IMR-90 (cell line): ENCODE measurements around the gene DENND1A. TPM values are rescaled to one million over a fixed set of nuclear protein-coding genes. Genes with fewer than 3 reads are reported as not detected.
A peak's percentile ranks its signal among the peaks of the same experiment; 100 is the strongest.

Experiments
- ATAC-seq: fragments of 200-7000 bp; cut with Tn5 transposase; 2 replicates; pipeline ENCODE4 v1.9.1; 2020; ENCODE audit warnings: low read depth, mild to moderate bottlenecking, moderate library complexity
- BruUV-seq: library from RNA; stranded (reverse); fragments of 400-500 nt; replicated peaks from 2 replicates; lab custom pipeline; 2021; lab: Mats Ljungman, UMichigan
- CTCF ChIA-PET: fragments of 300-600 bp; formaldehyde crosslinking; extraction: SDS; loops from one replicate; lab custom pipeline; 2021; ENCODE audit warnings: antibody characterized with exemption; lab: Yijun Ruan, JAX
- POLR2A ChIA-PET: fragments of 300-600 bp; sonication (Branson Sonifier 250); formaldehyde crosslinking; loops from one replicate; lab custom pipeline; 2022; ENCODE audit warnings: antibody characterized with exemption; ENCODE audit not compliant: unreplicated experiment; lab: Charles Lee
- DNase-seq: peaks from one replicate; pipeline ENCODE4 v3.0.0; 2013
- H2AFZ ChIP-seq: replicated peaks from 2 replicates; pipeline ENCODE3; 2013; ENCODE audit warnings: low read length, mild to moderate bottlenecking; ENCODE audit not compliant: poor library complexity
- H2AK5ac ChIP-seq: 2 replicates; pipeline ENCODE4 v1.6.1; 2013; ENCODE audit warnings: low read depth, low read length, inconsistent platforms
- H2AK9ac ChIP-seq: replicated peaks from 2 replicates; pipeline ENCODE3; 2013; ENCODE audit warnings: mild to moderate bottlenecking, low read depth, low read length, moderate library complexity; ENCODE audit not compliant: poor library complexity
- H2BK120ac ChIP-seq: 2 replicates; pipeline ENCODE4 v1.6.1; 2013; ENCODE audit warnings: low read depth, low read length, inconsistent platforms
- H2BK15ac ChIP-seq: 3 replicates; pipeline ENCODE4 v1.6.1; 2013; ENCODE audit warnings: low read depth, low read length, inconsistent platforms
- H2BK20ac ChIP-seq: 2 replicates; pipeline ENCODE4 v1.6.1; 2013; ENCODE audit warnings: low read depth, mild to moderate bottlenecking, inconsistent platforms, low read length, moderate library complexity
- H2BK5ac ChIP-seq: 2 replicates; pipeline ENCODE4 v1.6.1; 2013; ENCODE audit warnings: mild to moderate bottlenecking, low read depth, low read length, inconsistent platforms; ENCODE audit not compliant: poor library complexity, severe bottlenecking
- H3K14ac ChIP-seq: replicated peaks from 2 replicates; pipeline ENCODE4 v1.6.1; 2013; ENCODE audit warnings: low read depth, low read length, inconsistent platforms
- H3K18ac ChIP-seq: 2 replicates; pipeline ENCODE4 v1.6.1; 2013; ENCODE audit warnings: low read depth, low read length, control low read depth
- H3K23ac ChIP-seq: 2 replicates; pipeline ENCODE4 v1.6.1; 2013; ENCODE audit warnings: low read depth, low read length, inconsistent platforms
- H3K27ac ChIP-seq: 2 replicates; pipeline ENCODE4 v1.5.1; 2013; ENCODE audit warnings: mild to moderate bottlenecking, control low read depth, low read length; ENCODE audit not compliant: insufficient read depth
- H3K27me3 ChIP-seq: 2 replicates; pipeline ENCODE4 v1.6.1; 2013; ENCODE audit warnings: low read length; ENCODE audit not compliant: control insufficient read depth, insufficient read depth
- H3K36me3 ChIP-seq: 2 replicates; pipeline ENCODE4 v1.6.1; 2013; ENCODE audit warnings: low read length, mixed read lengths; ENCODE audit not compliant: control insufficient read depth, insufficient read depth
- H3K4ac ChIP-seq: 2 replicates; pipeline ENCODE4 v1.6.1; 2013; ENCODE audit warnings: low read depth, low read length, inconsistent platforms
- H3K4me1 ChIP-seq: 2 replicates; pipeline ENCODE4 v1.6.1; 2013; ENCODE audit warnings: low read length, mixed read lengths; ENCODE audit not compliant: control insufficient read depth, insufficient read depth
- H3K4me2 ChIP-seq: 2 replicates; pipeline ENCODE4 v1.6.1; 2013; ENCODE audit warnings: low read depth, mild to moderate bottlenecking, control low read depth, low read length, moderate library complexity
- H3K4me3 ChIP-seq: 2 replicates; pipeline ENCODE4 v1.5.1; 2013; ENCODE audit warnings: low read depth, mild to moderate bottlenecking, control low read depth, low read length, moderate library complexity; ENCODE audit not compliant: insufficient read depth
- H3K56ac ChIP-seq: 2 replicates; pipeline ENCODE4 v1.6.1; 2013; ENCODE audit warnings: low read length, inconsistent platforms; ENCODE audit not compliant: insufficient read depth; ENCODE audit errors: extremely low read depth
- H3K79me1 ChIP-seq, 2 experiments: 2 replicates each; pipeline ENCODE4 v1.6.1; 2013; ENCODE audit warnings: low read length in 2 of 2, inconsistent platforms in 1 of 2, low read depth in 1 of 2
- H3K9ac ChIP-seq: 2 replicates; pipeline ENCODE4 v1.6.1; 2013; ENCODE audit warnings: low read depth, low read length, control low read depth
- H3K9me1 ChIP-seq: 2 replicates; pipeline ENCODE4 v1.6.1; 2013; ENCODE audit warnings: low read length, inconsistent platforms; ENCODE audit not compliant: insufficient read depth
- H3K9me3 ChIP-seq: 2 replicates; pipeline ENCODE4 v1.6.1; 2013; ENCODE audit warnings: low read length; ENCODE audit not compliant: control insufficient read depth, insufficient read depth
- H4K20me1 ChIP-seq: 2 replicates; pipeline ENCODE4 v1.6.1; 2013; ENCODE audit warnings: low read length, inconsistent platforms; ENCODE audit not compliant: insufficient read depth
- H4K5ac ChIP-seq: 2 replicates; pipeline ENCODE4 v1.6.1; 2013; ENCODE audit warnings: mild to moderate bottlenecking, low read depth, low read length, control low read depth
- H4K8ac ChIP-seq, 2 experiments: 2 replicates each; pipeline ENCODE4 v1.6.1; 2013; ENCODE audit warnings: low read depth in 2 of 2, low read length in 2 of 2, control low read depth in 1 of 2, inconsistent platforms in 1 of 2
- H4K91ac ChIP-seq: 2 replicates; pipeline ENCODE4 v1.6.1; 2013; ENCODE audit warnings: low read depth, low read length, inconsistent platforms; ENCODE audit not compliant: insufficient read depth
- BHLHE40 ChIP-seq: fragments of 150-350 bp; IDR thresholded peaks from 2 replicates; pipeline ENCODE4 v1.6.1; 2016; ENCODE audit warnings: mild to moderate bottlenecking, low read depth, low read length
- CEBPB ChIP-seq: IDR thresholded peaks from 2 replicates; pipeline ENCODE4 v1.6.1; 2012; ENCODE audit warnings: low read depth, low read length, improper control_type of control experiment
- CHD1 ChIP-seq: IDR thresholded peaks from 2 replicates; pipeline ENCODE4 v1.6.1; 2012; ENCODE audit warnings: low read depth, low read length, improper control_type of control experiment
- CTCF ChIP-seq: conservative IDR thresholded peaks from 2 replicates; pipeline ENCODE4 v1.5.1; 2012; ENCODE audit warnings: mild to moderate bottlenecking, low read depth, low read length, improper control_type of control experiment
- FOS ChIP-seq: fragments of 150-350 bp; IDR thresholded peaks from 2 replicates; pipeline ENCODE4 v1.6.1; 2016; ENCODE audit warnings: low read depth, low read length
- MAZ ChIP-seq: IDR thresholded peaks from 2 replicates; pipeline ENCODE4 v1.6.1; 2012; ENCODE audit warnings: low read depth, mild to moderate bottlenecking, low read length, improper control_type of control experiment, moderate library complexity, borderline replicate concordance
- MXI1 ChIP-seq: IDR thresholded peaks from 2 replicates; pipeline ENCODE4 v1.6.1; 2012; ENCODE audit warnings: low read depth, mild to moderate bottlenecking, low read length, moderate library complexity, borderline replicate concordance
- NFE2L2 ChIP-seq: fragments of 150-350 bp; IDR thresholded peaks from 2 replicates; pipeline ENCODE4 v1.6.1; 2016; ENCODE audit warnings: low read depth, mild to moderate bottlenecking, low read length
- POLR2A ChIP-seq: IDR thresholded peaks from 2 replicates; pipeline ENCODE4 v1.6.1; 2012; ENCODE audit warnings: mild to moderate bottlenecking, low read depth, low read length
- RAD21 ChIP-seq: IDR thresholded peaks from 2 replicates; pipeline ENCODE4 v1.6.1; 2012; ENCODE audit warnings: low read length, improper control_type of control experiment
- RCOR1 ChIP-seq: IDR thresholded peaks from 2 replicates; pipeline ENCODE4 v1.6.1; 2012; ENCODE audit warnings: mild to moderate bottlenecking, low read length, improper control_type of control experiment; ENCODE audit not compliant: insufficient replicate concordance
- RFX5 ChIP-seq: IDR thresholded peaks from 2 replicates; pipeline ENCODE4 v1.8.0; 2012; ENCODE audit warnings: low read depth, mild to moderate bottlenecking, low read length, moderate library complexity
- SMC3 ChIP-seq: fragments of 150-350 bp; IDR thresholded peaks from 2 replicates; pipeline ENCODE4 v1.6.1; 2016; ENCODE audit warnings: low read depth, mild to moderate bottlenecking, antibody characterized with exemption, low read length, moderate library complexity
- WGBS, 2 experiments: methylation state at CpG; one replicate each; pipeline versions ENCODE4 v1.1.5 to v1.1.7; 2013; ENCODE audit warnings: missing lambda C conversion rate in 2 of 2; ENCODE audit not compliant: insufficient read length in 1 of 2; ENCODE audit errors: extremely low coverage in 2 of 2; 5-methylcytosine and 5-hydroxymethylcytosine counted together
- dilution Hi-C: fragments of 300-500 bp; cut with HindIII; formaldehyde crosslinking; loops from one replicate; pipeline ENCODE4 v1.14.3; 2018; ENCODE audit warnings: low sequenced_read_pairs; ENCODE audit not compliant: unreplicated experiment
- in situ Hi-C: fragments of 300-500 bp; cut with MboI; formaldehyde crosslinking; loops from 3 replicates; pipeline ENCODE4 v1.14.3; 2019; ENCODE audit warnings: low sequenced_read_pairs, inconsistent platforms, mixed read lengths
- intact Hi-C: fragments of 100-400 bp; cut with micrococcal nuclease; formaldehyde crosslinking; loops from 2 replicates; pipeline ENCODE4 v1.10.0; 2022
- polyA plus RNA-seq, 3 experiments: library from polyadenylated mRNA; depleted of rRNA; stranded (reverse); fragments of >200 nt; gene quantifications; 2 replicates each; pipeline ENCODE4 v1.2.3, GENCODE V29; 2012; ENCODE audit warnings: low replicate concordance in 1 of 3
- total RNA-seq: library from RNA; depleted of rRNA; stranded (reverse); fragments of >200 nt; gene quantifications from 2 replicates; pipeline ENCODE4 v1.2.3, GENCODE V29; 2012
- TF ChIP-seq, protein P1 (sequence below): fragments of 150-350 bp; IDR thresholded peaks from 2 replicates; pipeline ENCODE4 v1.6.1; 2016; ENCODE audit warnings: low read depth, mild to moderate bottlenecking, low read length, moderate library complexity, borderline replicate concordance

DENND1A gene
- total and polyA plus RNA-seq, 2 of the 4 experiments (the other 2 are of a cell fraction): 21.4 to 27.6 TPM

DNA sequence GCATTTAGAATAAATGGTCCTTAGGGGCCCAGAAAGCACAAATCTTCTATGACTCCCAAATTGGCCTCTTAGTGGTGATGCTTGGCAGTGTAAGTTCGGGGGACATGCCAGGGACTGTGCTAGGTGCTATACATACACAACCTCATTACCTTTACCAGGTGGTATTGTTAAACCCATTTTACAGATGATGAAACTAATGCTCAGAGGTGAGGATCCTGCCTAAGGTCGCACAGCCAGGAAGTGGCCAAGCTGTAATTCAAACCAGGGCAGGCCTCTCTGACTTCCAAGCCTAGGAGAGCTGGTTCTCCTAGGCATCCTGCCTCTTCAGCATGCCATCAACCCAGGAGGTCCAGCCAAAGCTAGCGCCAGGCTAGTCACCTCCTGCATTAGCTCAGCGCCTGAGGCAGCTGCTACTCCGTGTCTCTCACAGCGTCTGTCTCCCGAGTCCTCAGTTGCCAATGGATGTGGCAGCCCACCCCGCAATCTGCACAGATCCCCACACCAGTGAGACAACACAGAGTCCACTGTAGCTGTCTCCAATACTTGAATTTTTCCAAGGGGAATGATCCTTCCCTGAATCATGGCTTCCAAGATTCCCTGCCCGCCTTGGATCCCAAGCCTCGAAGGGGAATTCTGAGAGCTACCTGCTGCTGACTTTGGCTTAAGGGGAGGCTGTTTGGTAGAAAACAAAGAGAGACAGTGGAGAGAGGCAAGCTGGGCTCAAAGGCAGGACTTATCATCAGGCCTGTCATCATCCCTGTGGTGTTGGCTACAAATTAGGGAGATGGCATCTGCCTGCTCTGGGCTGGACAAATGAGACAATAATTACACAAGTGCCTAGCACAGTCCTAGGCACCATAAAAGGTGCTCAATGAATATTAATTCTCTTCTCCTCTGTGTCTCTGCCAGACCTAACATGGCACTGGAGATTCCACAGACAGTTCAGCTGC is 521.3 kb downstream of the DENND1A start:
- dilution Hi-C loops (no loop called here), in situ Hi-C loops (loop anchor here (10.0 kb wide), 1 partner anchor 906 kb away; no protein-coding TSS in a partner anchor), intact Hi-C loops (loop anchor here (10.0 kb wide), 1 partner anchor 226 kb away; no protein-coding TSS in a partner anchor)
- H2BK120ac ChIP-seq: no peak overlapping the region
- H4K8ac ChIP-seq: no peak overlapping the region
- no peaks in the 10 kb centered on the region for H4K20me1 ChIP-seq
- H3K36me3 ChIP-seq: no peaks in the 10 kb centered on the region
- ChIA-PET POLR2A (no interaction called here), CTCF (no interaction called here)
- no peak overlapping the region for H3K56ac ChIP-seq
- H2BK20ac ChIP-seq: no peak overlapping the region
- ATAC-seq (no peak), DNase-seq (no peak)
- H3K79me1 ChIP-seq: no peaks in the 10 kb centered on the region
- H3K27me3 ChIP-seq: no peaks in the 10 kb centered on the region
- no peak overlapping the region for H3K14ac ChIP-seq
- H2AK5ac ChIP-seq: no peak overlapping the region
- BruUV-seq: no TSS peak
- H2BK5ac ChIP-seq: no peak overlapping the region
- no peak overlapping the region for H4K91ac ChIP-seq
- no peak overlapping the region for H3K27ac ChIP-seq
- no peak overlapping the region for H3K4me2 ChIP-seq
- H4K5ac ChIP-seq: no peak overlapping the region
- H3K9ac ChIP-seq: no peak overlapping the region
- no peak overlapping the region for H3K18ac ChIP-seq
- peak overlapping the region; percentile 34 for H2AK9ac ChIP-seq
- no peak overlapping the region for H3K4ac ChIP-seq
- no peak overlapping the region for H3K23ac ChIP-seq
- no peaks in the 10 kb centered on the region for H3K9me3 ChIP-seq
- no peak overlapping the region for H2AFZ ChIP-seq
- no peak overlapping the region for H3K4me3 ChIP-seq
- peaks cover 5% of the 10 kb centered on the region for H3K9me1 ChIP-seq
- H2BK15ac ChIP-seq: no peak overlapping the region
- H3K4me1 ChIP-seq: no peaks in the 10 kb centered on the region; the same call in 1 of the 2 replicates
- 100% methylated on average over 1 of the region's 10 CpGs; no CpG with 5 or more reads in 1 of the 2 experiments for WGBS, 2 experiments
- TF ChIP-seq POLR2A (no peak), CTCF (no peak), CEBPB (no peak), MXI1 (no peak), RFX5 (no peak), CHD1 (no peak), SMC3 (no peak), RCOR1 (no peak), RAD21 (no peak), MAZ (no peak), NFE2L2 (no peak), FOS (no peak), BHLHE40 (no peak)
- TF ChIP-seq, protein P1, sequence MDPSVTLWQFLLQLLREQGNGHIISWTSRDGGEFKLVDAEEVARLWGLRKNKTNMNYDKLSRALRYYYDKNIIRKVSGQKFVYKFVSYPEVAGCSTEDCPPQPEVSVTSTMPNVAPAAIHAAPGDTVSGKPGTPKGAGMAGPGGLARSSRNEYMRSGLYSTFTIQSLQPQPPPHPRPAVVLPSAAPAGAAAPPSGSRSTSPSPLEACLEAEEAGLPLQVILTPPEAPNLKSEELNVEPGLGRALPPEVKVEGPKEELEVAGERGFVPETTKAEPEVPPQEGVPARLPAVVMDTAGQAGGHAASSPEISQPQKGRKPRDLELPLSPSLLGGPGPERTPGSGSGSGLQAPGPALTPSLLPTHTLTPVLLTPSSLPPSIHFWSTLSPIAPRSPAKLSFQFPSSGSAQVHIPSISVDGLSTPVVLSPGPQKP: no peak
